ENCODE measurements around the gene PLOD1.

DNA sequence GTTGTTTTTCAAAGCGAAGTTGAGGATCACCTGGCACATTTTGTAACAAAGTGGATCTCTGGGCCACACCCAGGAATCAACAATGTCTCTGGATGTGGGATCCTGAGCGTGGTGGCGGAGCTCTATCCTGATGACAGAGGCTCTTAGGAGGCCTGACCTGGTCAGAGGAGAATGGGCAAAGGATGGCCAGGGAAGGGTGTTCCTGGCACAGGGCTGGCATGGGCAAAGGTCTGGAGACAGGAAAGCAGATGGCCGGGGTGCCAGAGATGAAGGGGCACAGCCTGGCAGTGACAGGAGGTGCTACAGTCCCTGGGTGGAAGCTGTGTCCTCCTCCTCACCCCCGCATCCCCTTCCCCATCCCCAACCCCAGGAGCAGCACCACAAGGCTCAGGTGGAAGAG, 25.8 kb downstream of the PLOD1 start:
- TF ChIP-seq, protein P1, sequence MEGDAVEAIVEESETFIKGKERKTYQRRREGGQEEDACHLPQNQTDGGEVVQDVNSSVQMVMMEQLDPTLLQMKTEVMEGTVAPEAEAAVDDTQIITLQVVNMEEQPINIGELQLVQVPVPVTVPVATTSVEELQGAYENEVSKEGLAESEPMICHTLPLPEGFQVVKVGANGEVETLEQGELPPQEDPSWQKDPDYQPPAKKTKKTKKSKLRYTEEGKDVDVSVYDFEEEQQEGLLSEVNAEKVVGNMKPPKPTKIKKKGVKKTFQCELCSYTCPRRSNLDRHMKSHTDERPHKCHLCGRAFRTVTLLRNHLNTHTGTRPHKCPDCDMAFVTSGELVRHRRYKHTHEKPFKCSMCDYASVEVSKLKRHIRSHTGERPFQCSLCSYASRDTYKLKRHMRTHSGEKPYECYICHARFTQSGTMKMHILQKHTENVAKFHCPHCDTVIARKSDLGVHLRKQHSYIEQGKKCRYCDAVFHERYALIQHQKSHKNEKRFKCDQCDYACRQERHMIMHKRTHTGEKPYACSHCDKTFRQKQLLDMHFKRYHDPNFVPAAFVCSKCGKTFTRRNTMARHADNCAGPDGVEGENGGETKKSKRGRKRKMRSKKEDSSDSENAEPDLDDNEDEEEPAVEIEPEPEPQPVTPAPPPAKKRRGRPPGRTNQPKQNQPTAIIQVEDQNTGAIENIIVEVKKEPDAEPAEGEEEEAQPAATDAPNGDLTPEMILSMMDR (conservative IDR thresholded peaks at IDR 0.05 in 1 of 2, IDR thresholded peaks at IDR 0.05 in 1 of 2; ENCODE audit: low read depth in 1 of 2, low read length in 2 of 2) = no peak
- TF ChIP-seq EZH2 (IDR thresholded peaks at IDR 0.05; ENCODE audit: low read length, missing control alignments) = no peak
